ENCODE data around the gene NID1.

The NID1 gene

DNA sequence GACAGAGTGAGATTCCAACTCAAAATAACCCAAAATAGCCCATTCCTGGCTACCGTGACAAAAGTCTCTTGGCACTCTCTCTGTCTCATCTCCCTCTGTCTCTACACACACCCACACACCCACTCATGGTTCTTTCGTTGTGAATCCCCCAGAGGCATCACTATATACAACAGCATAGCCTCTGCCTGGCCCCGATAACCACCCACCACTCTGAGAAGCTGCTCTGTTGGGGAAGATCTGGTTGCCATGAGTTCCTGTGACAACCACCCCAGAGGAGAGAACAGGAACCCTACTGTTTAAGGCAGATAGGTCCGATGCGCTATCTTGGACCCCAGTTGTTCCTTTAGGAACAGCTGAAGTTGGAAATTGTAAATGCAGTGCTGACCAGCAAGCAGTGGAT, 127.8 kb downstream of the NID1 start:
- TF ChIP-seq, protein P1, sequence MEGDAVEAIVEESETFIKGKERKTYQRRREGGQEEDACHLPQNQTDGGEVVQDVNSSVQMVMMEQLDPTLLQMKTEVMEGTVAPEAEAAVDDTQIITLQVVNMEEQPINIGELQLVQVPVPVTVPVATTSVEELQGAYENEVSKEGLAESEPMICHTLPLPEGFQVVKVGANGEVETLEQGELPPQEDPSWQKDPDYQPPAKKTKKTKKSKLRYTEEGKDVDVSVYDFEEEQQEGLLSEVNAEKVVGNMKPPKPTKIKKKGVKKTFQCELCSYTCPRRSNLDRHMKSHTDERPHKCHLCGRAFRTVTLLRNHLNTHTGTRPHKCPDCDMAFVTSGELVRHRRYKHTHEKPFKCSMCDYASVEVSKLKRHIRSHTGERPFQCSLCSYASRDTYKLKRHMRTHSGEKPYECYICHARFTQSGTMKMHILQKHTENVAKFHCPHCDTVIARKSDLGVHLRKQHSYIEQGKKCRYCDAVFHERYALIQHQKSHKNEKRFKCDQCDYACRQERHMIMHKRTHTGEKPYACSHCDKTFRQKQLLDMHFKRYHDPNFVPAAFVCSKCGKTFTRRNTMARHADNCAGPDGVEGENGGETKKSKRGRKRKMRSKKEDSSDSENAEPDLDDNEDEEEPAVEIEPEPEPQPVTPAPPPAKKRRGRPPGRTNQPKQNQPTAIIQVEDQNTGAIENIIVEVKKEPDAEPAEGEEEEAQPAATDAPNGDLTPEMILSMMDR (IDR thresholded peaks at IDR 0.05; ENCODE audit: borderline replicate concordance, extremely low read depth, low read length, poor library complexity, severe bottlenecking) = no peak
- no peak for TF ChIP-seq EZH2 (IDR thresholded peaks at IDR 0.05; ENCODE audit: borderline replicate concordance, low read depth, low read length, severe bottlenecking)
- ATAC-seq (ENCODE audit: insufficient read depth, low read depth) (no peak), DNase-seq (no peak)
- no peak overlapping the region for H3K27ac ChIP-seq (ENCODE audit: low read length)
- H3K27me3 ChIP-seq (ENCODE audit: insufficient read depth, low read length, poor library complexity) = peaks cover 9% of the 10 kb centered on the region
- no peak overlapping the region for H3K4me2 ChIP-seq (ENCODE audit: insufficient read depth, low read length)
- H3K4me3 ChIP-seq (ENCODE audit: low read depth in 1 of 2, low read length in 2 of 2) = no peak overlapping the region
- H3K9ac ChIP-seq (ENCODE audit: low read depth, low read length) = no peak overlapping the region
- H2AFZ ChIP-seq (ENCODE audit: low read depth, low read length) = no peak overlapping the region
- H3K79me2 ChIP-seq (ENCODE audit: insufficient read depth, low read length) = no peaks in the 10 kb centered on the region
- no peaks in the 10 kb centered on the region for H3K4me1 ChIP-seq (ENCODE audit: insufficient read depth, low read length)
- no peaks in the 10 kb centered on the region; the same call in 1 of the 2 replicates for H4K20me1 ChIP-seq (ENCODE audit: insufficient read depth, low read length)
- no peaks in the 10 kb centered on the region for H3K36me3 ChIP-seq (ENCODE audit: insufficient read depth, low read length)
- H3K9me3 ChIP-seq (ENCODE audit: insufficient read depth, low read length, severe bottlenecking) = no peaks in the 10 kb centered on the region

DNA sequence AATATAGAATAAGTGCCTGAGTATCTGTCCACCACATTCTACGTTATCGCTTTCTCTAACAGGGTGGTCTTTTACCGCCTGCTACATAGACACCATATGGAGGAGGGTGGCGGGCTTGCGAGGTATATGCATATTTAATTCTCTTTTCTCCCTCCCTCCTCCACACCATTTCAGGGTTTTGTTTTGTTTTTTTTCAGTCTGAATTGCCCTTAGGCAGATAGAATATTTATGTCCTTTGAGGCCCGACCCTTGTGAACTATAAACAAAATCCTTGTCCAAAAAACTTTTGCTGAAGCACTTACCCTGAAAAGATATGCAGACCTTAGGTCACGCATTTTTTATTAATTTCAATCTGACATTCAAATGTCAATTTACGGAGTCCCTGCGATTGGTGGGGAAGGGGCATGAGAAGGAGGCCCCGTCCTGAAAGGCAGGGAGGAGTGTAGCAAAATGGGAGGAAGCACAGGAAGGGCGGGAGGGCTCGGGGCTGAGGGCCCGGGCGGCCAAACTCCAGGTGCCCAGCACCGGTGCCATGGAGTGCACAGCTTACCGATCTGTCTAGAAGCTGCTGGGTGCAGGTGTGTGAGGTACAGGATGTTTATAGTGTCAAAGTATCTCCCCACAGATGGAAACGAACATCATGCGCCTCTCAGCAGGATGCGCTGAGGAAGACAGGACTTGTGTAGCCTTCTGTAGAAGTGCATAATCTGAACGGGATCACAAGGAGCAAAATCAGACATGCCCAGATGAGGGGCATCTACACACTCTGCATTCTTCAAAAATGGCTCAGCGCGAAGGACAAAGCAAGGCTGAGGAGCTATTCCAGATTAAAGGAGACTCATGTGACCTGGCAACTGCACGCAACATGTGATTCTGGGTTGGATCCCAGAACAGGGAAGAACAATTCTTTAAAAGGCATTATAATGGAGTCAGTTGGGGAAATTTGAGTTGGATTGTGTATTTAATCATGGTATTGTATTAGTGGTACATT, 129.4 kb downstream of the NID1 start:
- DNase-seq (no peak), ATAC-seq (ENCODE audit: insufficient read depth, low read depth) (no peak)
- no peaks in the 10 kb centered on the region for H3K9me3 ChIP-seq (ENCODE audit: insufficient read depth, low read length, severe bottlenecking)
- H4K20me1 ChIP-seq (ENCODE audit: insufficient read depth, low read length) = no peaks in the 10 kb centered on the region; the same call in 1 of the 2 replicates
- peaks cover 18% of the 10 kb centered on the region for H3K27me3 ChIP-seq (ENCODE audit: insufficient read depth, low read length, poor library complexity)
- H3K36me3 ChIP-seq (ENCODE audit: insufficient read depth, low read length) = no peaks in the 10 kb centered on the region
- no peak overlapping the region for H3K4me2 ChIP-seq (ENCODE audit: insufficient read depth, low read length)
- H3K27ac ChIP-seq (ENCODE audit: low read length) = no peak overlapping the region
- no peak overlapping the region for H3K4me3 ChIP-seq (ENCODE audit: low read depth in 1 of 2, low read length in 2 of 2)
- TF ChIP-seq EZH2 (IDR thresholded peaks at IDR 0.05; ENCODE audit: borderline replicate concordance, low read depth, low read length, severe bottlenecking) = no peak
- TF ChIP-seq, protein P1 (IDR thresholded peaks at IDR 0.05; ENCODE audit: borderline replicate concordance, extremely low read depth, low read length, poor library complexity, severe bottlenecking) = no peak
- H3K79me2 ChIP-seq (ENCODE audit: insufficient read depth, low read length) = no peaks in the 10 kb centered on the region
- no peak overlapping the region for H2AFZ ChIP-seq (ENCODE audit: low read depth, low read length)
- H3K9ac ChIP-seq (ENCODE audit: low read depth, low read length) = no peak overlapping the region
- H3K4me1 ChIP-seq (ENCODE audit: insufficient read depth, low read length) = no peaks in the 10 kb centered on the region

DNA sequence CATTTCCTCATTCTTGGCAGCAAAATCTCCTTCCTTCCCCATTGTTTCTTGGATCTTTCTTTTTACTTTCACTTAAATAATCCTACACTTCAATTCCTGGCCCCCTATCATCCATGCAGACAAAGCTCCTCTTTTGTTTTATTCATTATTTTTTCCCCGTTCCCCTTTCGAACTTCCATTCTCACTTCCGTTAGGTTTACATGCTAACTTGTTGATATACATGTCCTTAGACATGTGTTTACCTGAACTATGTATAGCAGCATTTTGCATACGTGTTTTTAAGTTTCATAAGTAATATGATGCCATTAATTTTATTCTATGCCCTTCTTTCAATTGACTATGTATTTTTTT, 131.1 kb downstream of the NID1 start:
- Histone ChIP-seq H3K79me2 (ENCODE audit: insufficient read depth, low read length) (no peaks in the 10 kb centered on the region), H3K27me3 (ENCODE audit: insufficient read depth, low read length, poor library complexity) (peaks cover 26% of the 10 kb centered on the region)
- TF ChIP-seq EZH2 (IDR thresholded peaks at IDR 0.05; ENCODE audit: borderline replicate concordance, low read depth, low read length, severe bottlenecking) = no peak
- TF ChIP-seq, protein P1 (IDR thresholded peaks at IDR 0.05; ENCODE audit: borderline replicate concordance, extremely low read depth, low read length, poor library complexity, severe bottlenecking) = no peak

More for the DNA sequence above, 131.1 kb downstream of the NID1 start:
- no peaks in the 10 kb centered on the region; the same call in 1 of the 2 replicates for H4K20me1 ChIP-seq (ENCODE audit: insufficient read depth, low read length)
- H3K9me3 ChIP-seq (ENCODE audit: insufficient read depth, low read length, severe bottlenecking) = no peaks in the 10 kb centered on the region
- no peak overlapping the region for H3K27ac ChIP-seq (ENCODE audit: low read length)
- H2AFZ ChIP-seq (ENCODE audit: low read depth, low read length) = no peak overlapping the region
- no peak overlapping the region for H3K9ac ChIP-seq (ENCODE audit: low read depth, low read length)
- no peak overlapping the region for H3K4me3 ChIP-seq (ENCODE audit: low read depth in 1 of 2, low read length in 2 of 2)
- DNase-seq = no peak
- no peaks in the 10 kb centered on the region for H3K36me3 ChIP-seq (ENCODE audit: insufficient read depth, low read length)
- no peak for ATAC-seq (ENCODE audit: insufficient read depth, low read depth)
- no peak overlapping the region for H3K4me2 ChIP-seq (ENCODE audit: insufficient read depth, low read length)
- no peaks in the 10 kb centered on the region for H3K4me1 ChIP-seq (ENCODE audit: insufficient read depth, low read length)
